NCI-H82 treated with DMSO at 0.1 percent for 48 hours (cell line): ENCODE measurements around the gene GSPT2.
"Not testable (repeated sequence)": the region's sequence is repeated elsewhere in the genome, so short reads cannot be mapped to it uniquely, and the experiment has no call there.

ENCODE experiments used
- DNase-seq: peaks from one replicate; lab custom pipeline; 2025; ENCODE audit not compliant: unreplicated experiment; lab: John Stamatoyannopoulos, UW

The GSPT2 gene

GRCh38 chrX:51743179-51743957 lies at the start of gene GSPT2:
Gene GSPT2 (plus strand): TSS chrX:51743442. CDS start chrX:51743627, 185 bp downstream.
- no peak for DNase-seq

GRCh38 chrX:51694254-51694653 lies 49.0 kb upstream of the GSPT2 start:
- no peak for DNase-seq

GRCh38 chrX:51697397-51697796 lies 45.8 kb upstream of the GSPT2 start:
- no peak for DNase-seq

GRCh38 chrX:51710277-51711164 lies 32.7 kb upstream of the GSPT2 start, which contains the start of gene CENPVL1:
Gene CENPVL1 (plus strand): TSS chrX:51710512. CDS start chrX:51710512, 0 bp downstream.
- DNase-seq: not testable (repeated sequence)

- not testable (repeated sequence) for DNase-seq
Measured at GRCh38 chrX:51712943-51713647, 30.1 kb upstream of the GSPT2 start.

- DNase-seq: no peak
Measured at GRCh38 chrX:51728202-51728601, 15.0 kb upstream of the GSPT2 start.

GRCh38 chrX:51737091-51737490 lies 6.2 kb upstream of the GSPT2 start:
- no peak for DNase-seq

- no peak for DNase-seq
Measured at GRCh38 chrX:51742586-51742985, 656 bp upstream of the GSPT2 start.

- DNase-seq: no peak
Measured at GRCh38 chrX:51747671-51748070, 4.4 kb downstream of the GSPT2 start.

GRCh38 chrX:51759055-51759839 lies 16.0 kb downstream of the GSPT2 start:
- no peak for DNase-seq

GRCh38 chrX:51760657-51761056 lies 17.4 kb downstream of the GSPT2 start:
- DNase-seq: no peak

- DNase-seq: no peak
Measured at GRCh38 chrX:51766546-51766945, 23.3 kb downstream of the GSPT2 start.

GRCh38 chrX:51776851-51777250 lies 33.6 kb downstream of the GSPT2 start:
- DNase-seq: no peak

GRCh38 chrX:51779306-51779705 lies 36.1 kb downstream of the GSPT2 start:
- DNase-seq: no peak

GRCh38 chrX:51795136-51795535 lies 51.9 kb downstream of the GSPT2 start:
- DNase-seq: no peak
